Renal pelvis (tissue), 4 donors: ENCODE measurements around the gene CELF6. TPM values are rescaled to one million over a fixed set of nuclear protein-coding genes. Genes with fewer than 3 reads are reported as not detected.
A peak's percentile ranks its signal among the peaks of the same experiment; 100 is the strongest.

Source experiments
- DNase-seq: peaks from one replicate; pipeline ENCODE4 v3.0.0-alpha.2; 2013
- polyA plus RNA-seq, 3 donors: library from polyadenylated mRNA; unstranded; fragments of 120-200 nt; gene quantifications; one replicate each; pipeline ENCODE4 v1.2.1, GENCODE V29; 2013; ENCODE audit not compliant: insufficient read length in 3 of 3

The CELF6 gene
- polyA plus RNA-seq, 3 donors: 3.5 to 5.2 (median 5.0) TPM

DNA sequence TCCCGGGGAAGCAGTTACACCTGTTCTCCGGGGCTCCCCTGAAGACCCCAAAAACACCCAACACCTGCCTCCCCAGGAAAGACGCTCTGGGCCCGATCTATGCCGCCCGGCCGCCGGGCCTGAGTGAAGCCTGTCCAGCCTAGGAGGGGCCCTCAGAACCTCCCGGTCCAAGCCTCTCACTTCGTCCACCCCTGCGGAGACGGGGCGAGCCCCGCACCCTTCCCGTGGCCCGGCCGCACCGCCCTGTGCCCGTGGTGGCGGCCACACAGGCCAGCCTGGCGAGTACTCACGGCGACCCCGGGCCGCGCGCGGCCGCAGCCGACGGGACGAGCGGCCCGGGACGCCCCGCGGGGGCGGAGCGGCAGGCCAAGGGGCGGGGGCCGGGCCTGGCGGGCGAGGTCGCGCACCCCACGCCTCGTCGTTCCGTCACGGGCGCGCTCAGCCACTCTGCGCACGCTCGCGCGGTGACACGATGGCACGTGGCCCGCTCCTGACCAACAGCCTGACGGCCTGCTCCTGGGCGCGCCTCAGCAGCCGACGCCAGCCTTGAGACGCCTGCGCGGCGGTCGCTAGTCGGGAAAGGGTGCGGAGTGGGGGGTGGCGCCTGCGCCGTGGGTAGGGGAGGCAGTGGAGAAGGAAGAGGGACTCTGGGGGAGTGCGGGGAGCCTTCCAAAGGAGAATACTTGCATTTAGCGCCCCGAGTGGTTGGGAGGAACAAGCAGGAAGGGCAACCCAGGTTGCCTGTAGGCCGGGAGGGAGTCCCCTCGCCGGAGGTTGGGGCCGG is 47.6 kb downstream of the CELF6 start, which contains the start of gene PARP6:
Gene PARP6, minus strand, starts transcription at position 342 of the 784 bp plus-strand sequence. CDS start 5,077 bp downstream, outside the sequence.
- DNase-seq: peak; percentile 98

DNA sequence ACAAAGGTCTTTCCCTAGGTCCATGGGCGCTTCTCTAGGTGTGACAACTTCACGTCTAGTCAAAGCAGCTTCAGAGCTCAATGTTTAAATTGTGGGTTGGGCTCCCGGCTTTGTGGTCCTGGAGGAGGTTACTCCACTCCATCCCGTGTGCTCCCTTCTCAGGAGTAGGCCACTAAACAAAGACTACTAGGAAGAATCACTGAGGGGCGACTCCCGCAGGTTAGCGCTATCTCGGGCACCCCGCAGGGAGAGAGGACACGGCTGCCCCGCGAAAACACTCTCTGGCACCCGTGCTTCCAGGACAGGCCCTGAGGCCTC is 48.1 kb downstream of the CELF6 start:
- DNase-seq: no peak

DNA sequence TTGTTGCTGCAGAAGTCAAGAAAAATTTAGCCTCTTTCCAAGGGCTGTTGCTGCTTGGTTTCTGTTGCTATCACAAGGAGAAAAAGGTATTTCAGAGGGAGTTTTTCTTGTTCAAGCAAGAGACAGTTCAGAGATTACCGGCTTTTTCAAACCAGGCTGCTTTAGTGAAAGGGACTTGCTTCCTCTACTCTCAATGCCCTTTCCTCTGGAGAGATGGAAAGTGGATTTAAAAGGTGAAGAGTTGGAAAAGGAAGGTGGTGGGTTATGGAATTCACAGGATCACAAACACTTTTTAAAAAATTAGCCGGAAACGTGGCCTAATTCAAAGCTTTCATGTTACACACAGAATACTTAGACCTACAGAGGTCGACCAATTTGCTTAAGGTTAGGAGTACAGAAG is 48.7 kb downstream of the CELF6 start:
- no peak for DNase-seq

DNA sequence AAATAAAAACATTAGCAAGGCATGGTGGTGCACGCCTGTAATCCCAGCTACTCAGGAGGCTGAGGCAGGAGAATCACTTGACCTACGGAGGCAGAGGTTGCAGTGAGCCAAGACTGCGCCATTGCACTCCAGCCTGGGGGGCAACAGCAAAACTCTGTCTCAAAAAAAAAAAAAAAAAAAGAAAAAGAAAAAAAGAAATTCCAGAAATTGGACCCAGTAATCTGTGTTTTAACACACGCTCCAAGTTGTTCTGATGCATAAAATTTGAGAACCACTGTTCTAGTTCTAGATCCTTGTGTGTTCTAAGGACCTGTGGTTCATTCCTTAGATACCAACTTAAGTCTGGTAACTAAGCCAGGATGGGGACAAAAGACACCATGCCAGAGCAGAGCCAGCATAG is 50.2 kb downstream of the CELF6 start:
- no peak for DNase-seq

DNA sequence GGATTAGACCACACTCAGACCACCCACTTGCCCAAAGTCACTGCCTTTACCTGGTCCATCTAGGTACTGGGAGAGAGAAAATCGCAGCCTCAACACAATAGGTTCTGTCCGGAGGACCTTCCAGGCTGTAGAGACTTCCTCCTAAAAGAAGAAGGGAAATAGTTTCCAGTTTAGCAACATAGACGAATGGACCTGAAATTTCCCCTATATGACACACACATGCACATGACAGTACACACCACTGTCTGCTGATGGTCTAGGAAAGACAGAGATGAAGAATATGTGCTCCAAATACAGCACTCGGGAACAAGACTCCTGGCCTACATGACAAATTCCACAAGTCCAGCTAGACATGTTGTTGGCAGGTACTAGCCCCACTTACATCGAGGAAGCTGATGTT is 54.9 kb downstream of the CELF6 start:
- no peak for DNase-seq

DNA sequence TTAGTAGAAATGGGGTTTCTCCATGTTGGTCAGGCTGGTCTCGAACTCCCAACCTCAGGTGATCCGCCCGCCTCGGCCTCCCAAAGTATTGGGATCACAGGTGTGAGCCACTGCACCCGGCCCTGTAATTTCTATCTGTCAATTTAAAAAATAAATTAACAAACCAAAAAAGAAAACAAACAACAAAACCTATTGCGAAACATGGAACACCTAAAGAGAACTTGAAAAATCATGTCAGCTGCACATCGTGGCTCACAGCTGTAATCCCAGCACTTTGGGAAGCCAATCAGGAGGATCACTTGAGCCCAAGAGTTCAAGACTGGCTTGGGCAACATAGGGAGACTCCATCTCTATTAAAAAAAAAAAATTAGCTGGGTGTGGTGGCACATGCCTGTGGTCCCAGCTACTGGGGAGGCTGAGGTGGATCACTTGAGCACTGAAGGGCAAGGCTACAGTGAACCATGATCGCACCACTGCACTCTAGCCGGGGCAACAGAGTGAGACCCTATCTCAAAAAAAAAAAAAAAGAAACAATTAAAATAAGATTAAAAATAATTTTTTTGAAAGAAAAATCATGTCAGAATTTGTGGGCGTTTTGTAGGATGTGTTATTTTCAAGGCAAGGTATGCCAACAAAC is 67.2 kb downstream of the CELF6 start:
- no peak for DNase-seq

DNA sequence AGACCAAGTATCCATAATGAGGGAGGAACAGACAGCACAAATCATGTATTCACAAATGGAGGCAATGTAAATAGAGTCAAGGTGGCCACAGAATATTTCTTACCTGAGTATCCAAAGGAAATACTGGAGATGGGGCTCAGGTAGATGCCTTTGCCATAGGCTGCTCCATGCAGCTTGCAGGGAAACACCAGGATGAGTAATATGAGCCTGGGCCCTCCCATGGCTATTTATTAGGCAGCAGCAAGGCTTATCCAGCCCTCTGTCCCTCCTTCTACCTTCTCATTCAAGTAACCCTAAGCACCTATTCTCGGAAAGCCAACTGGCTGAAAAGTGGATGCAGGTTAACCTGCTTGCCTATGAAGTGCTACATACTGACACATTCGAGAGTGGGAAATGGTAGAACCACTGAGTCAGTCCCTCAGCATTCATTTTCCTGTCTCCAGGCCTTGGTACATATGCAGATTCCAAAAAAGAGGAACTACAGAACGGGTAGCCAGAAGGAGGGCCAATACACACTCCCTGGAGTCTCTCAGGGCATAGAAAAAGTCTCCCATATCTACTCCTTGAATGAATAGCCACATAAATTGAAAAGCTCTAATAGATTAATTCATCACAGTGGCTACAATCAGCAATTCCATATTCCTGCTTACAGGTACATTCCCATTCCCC is 70.7 kb downstream of the CELF6 start:
- DNase-seq: no peak

DNA sequence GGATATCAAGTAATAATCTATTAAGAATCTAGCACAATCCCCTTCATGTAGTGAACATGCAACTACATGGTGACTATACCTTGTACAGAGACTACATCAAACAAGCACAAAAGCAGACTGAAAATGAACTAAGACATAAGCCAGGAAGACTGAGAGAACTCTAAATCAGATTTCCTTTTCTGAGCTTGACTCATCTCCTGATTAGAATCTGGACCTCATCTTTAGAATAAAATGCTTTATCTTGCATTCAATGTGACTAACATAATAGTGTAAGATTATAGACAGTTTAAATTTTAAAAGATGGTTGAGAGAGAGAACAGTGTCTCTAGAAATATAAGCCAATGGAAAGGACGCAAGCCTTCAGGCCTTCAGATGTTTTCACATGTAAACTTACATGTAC is 71.4 kb downstream of the CELF6 start:
- no peak for DNase-seq

DNA sequence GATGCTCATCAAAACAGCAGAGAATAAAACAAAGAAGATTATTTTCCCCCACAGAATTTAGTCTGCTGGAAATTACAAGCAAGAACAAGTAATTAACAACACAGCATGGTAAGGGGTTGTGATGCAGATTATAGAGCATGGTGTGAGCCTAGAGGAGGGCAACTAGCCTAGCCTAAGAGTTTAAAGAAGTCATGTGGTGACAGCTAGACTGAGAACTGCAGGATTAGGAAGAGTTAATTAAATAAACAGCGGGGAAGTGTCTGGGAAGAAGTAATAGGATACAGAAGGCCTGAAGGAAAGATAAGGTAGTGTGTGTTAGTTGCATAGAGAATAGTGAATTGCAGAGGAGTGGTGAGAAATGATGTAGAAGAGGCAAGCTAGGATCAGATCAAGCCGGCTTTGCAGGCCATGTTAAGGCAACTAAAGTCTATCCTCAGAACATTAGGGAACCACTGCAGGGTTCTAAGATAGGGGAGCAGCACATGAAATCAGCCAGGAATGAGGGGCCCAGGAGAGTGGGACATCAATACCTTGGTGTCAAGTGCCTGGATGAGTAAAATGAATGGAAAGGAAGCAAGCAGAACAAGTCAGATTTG is 77.1 kb downstream of the CELF6 start:
- no peak for DNase-seq

DNA sequence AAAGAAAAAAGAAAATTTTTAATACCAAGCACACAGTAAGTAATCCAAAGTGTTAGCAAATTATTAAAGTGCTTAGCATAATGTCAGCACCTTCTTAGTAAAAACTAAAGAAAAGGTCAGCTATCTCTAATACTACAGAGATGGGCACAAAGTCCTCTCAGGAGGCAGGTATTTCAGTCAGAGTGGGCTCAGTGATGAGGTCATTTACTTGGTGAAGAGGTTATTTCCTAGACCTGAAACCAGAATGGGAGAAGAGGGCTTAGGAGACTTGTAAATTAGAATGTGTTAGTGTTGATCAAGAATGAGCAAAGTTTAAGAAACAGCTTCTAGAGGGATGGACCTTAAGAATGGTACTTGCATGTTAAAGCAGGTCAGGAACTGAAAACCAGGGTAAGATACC is 80.3 kb downstream of the CELF6 start:
- DNase-seq: no peak

DNA sequence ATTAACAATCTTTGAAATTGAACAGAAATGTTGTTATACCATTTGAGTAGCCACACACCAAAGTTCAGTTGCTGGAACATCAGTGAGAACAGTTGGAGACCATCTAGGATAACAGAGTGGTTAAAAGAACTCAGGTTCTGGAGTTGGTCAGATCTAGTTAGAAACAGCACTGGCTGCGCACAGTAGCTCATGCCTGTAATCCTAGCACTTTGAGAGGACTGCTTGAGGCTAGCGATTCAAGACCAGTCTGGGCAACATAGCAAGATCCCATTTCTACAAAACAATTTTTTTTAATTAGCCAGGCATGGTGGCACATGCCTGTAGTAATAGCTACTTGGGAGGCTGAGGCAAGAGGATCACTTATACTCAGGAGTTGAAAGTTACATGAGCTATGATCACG is 81.4 kb downstream of the CELF6 start:
- no peak for DNase-seq

DNA sequence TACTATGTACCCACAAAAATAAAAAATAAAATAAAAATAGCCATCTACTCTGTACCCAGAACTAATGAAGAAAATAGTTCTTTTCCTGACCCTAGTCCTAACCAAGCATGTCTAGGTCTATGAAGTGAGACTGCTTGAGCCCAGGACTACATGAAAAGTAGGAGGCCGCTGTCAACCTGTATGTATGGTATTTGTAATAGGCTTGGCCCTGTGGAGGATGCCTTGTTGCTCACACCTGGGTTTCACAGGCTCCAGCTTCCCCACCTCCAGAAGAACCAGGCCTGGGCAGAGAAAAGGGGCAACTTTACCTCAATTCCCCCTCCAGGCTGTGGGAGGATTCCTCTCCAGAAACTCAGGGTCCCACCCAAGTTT is 82.1 kb downstream of the CELF6 start:
- DNase-seq: no peak

DNA sequence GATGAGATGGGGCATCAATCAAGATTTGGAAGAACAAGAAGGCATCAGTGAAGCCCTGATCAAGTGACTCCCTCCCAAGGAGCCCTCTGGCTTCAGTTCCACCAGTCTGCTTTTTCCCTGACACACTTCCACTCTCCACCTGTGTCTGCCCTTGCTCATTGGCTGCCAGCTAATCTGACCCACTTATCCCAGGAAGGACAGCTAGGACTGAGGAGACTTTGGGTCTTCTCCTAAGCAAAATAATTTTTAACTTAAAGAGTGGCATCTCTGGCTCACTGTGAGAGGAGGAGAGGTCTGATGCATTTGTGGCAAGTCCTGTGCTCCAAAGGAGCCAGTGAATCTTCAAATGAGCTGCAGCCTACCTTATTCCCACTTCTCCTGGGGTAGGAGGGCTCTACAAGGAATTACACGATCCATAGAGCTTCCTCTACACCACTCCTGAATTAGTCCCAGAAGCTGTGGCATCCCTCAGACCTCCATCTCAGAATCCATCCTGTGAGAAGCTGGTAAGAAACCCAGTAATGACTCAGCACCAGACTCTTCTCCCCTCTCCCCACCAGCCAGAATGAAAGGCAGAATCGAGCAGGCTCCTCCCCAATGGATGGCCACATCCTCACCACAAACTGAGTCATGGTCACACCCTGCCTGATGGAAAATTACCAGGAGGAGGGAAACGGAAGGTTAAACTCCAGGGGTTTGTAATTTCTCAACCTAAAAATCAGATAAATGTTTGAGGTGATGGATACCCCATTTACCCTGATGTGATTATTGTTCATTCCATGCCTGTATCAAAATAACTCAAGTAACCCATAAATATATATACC is 82.7 kb downstream of the CELF6 start:
- DNase-seq: no peak

DNA sequence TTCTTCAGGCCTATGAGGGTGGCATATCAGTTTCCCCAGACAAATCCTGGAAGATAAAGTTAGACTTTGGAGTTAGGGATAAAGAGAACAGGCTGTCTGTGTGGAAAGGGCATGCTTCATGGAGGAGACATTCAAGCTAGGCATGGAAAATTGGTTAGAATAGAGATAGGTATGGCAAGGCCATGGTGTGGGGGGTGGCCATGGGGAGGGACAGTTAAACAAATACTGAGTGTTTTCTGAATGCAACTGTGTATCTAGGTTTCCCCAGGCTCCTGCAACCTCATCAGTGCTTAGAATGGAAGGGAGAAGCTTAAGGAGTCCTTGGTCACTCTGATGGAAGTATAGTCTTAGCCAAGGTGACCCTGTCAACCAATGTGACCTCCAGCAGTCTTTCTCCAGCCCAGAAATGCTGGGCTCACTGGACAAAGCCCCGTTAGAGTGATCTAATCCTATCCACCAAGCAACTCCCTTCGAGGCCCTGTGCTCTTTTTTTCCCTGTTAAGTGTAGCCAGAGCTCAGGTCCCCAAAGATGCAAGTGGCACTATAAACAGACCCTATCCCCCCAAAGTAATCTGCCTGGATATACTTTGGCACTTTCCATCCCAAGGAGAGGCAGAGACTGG is 83.5 kb downstream of the CELF6 start:
- DNase-seq: no peak

DNA sequence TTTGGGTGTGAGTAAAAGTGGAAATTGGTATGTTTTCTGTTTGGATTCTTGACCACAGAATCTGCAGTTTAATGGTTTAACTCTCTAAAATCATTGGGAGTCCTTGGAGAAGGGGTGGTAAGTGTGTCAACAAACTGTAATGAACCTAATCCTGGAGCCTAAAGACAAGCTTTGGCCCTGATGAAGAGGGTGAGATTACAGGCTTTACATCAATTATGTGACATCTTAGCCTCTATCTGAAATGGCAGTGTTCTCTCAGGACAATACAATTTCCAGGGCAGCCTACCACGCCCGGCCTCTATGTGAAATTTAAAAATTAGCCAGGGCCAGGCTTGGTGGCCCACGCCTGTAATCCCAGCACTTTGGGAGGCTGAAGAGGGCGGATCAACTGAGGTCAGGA is 84.7 kb downstream of the CELF6 start:
- DNase-seq: no peak

Other genes starting within 250 kb of the CELF6 start
- gene MYO9A, start 202.0 kb downstream of the CELF6 start, polyA plus RNA-seq: 10 to 100 TPM; 30.1 to 43.0 (median 35.0) TPM
- 1 to 10 TPM; 6.5 to 7.2 (median 6.6) TPM for gene SENP8, start 201.8 kb downstream of the CELF6 start, polyA plus RNA-seq
- 10 to 100 TPM in 2 of 3 donors, 1 to 10 TPM in 1; 6.6 to 21.3 (median 14.8) TPM for gene GRAMD2A, start 122.4 kb downstream of the CELF6 start, polyA plus RNA-seq
- 100 to 1,000 TPM; 625 to 751 (median 695) TPM for gene PKM, start 89.0 kb downstream of the CELF6 start, polyA plus RNA-seq
- gene PARP6, start 47.6 kb downstream of the CELF6 start, polyA plus RNA-seq: 100 to 1,000 TPM in 2 of 3 donors, 10 to 100 TPM in 1; 86.9 to 133 (median 133) TPM
- gene HEXA, start 55.9 kb upstream of the CELF6 start, polyA plus RNA-seq: 100 to 1,000 TPM; 109 to 119 (median 117) TPM
- gene TMEM202, start 78.1 kb upstream of the CELF6 start, polyA plus RNA-seq: not detected
- 100 to 1,000 TPM; 169 to 199 (median 186) TPM for gene ARIH1, start 154.2 kb upstream of the CELF6 start, polyA plus RNA-seq